SK-N-SH (cell line): ENCODE results near the gene THY1.

Source experiments
- CTCF ChIP-seq: fragments of 200-600 bp; sonication (generic); IDR thresholded peaks from 2 replicates; pipeline ENCODE4 v1.6.1; 2017; ENCODE audit warnings: antibody characterized with exemption, mild to moderate bottlenecking, moderate library complexity
- EP300 ChIP-seq, 2 experiments: IDR thresholded peaks; 2 replicates each; pipeline versions ENCODE4 v1.4.0 to v1.6.1; 2012; ENCODE audit warnings: borderline replicate concordance in 1 of 2, low read depth in 1 of 2, low read length in 1 of 2
- FOSL2 ChIP-seq: IDR thresholded peaks from 2 replicates; pipeline ENCODE4 v1.4.0; 2012; ENCODE audit warnings: low read depth, mild to moderate bottlenecking, moderate library complexity, borderline replicate concordance
- FOXM1 ChIP-seq: IDR thresholded peaks from 2 replicates; pipeline ENCODE4 v1.4.0; 2012; ENCODE audit warnings: low read depth, mild to moderate bottlenecking
- GABPA ChIP-seq: IDR thresholded peaks from 2 replicates; pipeline ENCODE4 v1.4.0; 2012; ENCODE audit warnings: low read depth, mild to moderate bottlenecking
- JUND ChIP-seq: IDR thresholded peaks from 2 replicates; pipeline ENCODE4 v1.4.0; 2012
- MXI1 ChIP-seq: IDR thresholded peaks from 2 replicates; pipeline ENCODE4 v1.6.1; 2012; ENCODE audit warnings: mild to moderate bottlenecking, low read depth, low read length, improper control_type of control experiment
- POLR2AphosphoS5 ChIP-seq: IDR thresholded peaks from 2 replicates; pipeline ENCODE4 v1.6.1; 2012; ENCODE audit warnings: low read depth, low read length
- RAD21 ChIP-seq: IDR thresholded peaks from 2 replicates; pipeline ENCODE4 v1.6.1; 2012; ENCODE audit warnings: mild to moderate bottlenecking, low read length
- SMC3 ChIP-seq: IDR thresholded peaks from 2 replicates; pipeline ENCODE4 v1.6.1; 2012; ENCODE audit warnings: low read depth, low read length, improper control_type of control experiment

DNA sequence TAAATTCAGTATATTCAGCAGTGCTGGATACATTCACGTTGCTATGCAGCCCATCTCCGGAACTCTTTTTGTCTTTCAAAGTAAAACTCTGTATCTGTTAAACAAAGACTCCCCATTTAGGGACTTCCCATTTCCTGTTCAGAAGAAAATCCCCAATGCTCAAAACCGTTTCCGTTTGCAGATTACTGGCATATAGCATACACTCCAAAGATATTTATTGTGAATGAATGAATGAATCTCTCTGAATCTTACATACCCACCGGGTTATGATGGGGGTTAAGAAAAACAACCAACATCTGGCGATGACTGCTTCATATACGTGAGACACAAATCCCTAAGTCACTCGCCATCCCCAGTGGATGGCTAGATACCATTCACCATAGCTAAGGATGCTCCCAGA, 1.6 kb downstream of the THY1 start:
- TF ChIP-seq RAD21: no peak
- TF ChIP-seq POLR2AphosphoS5: no peak
- no peak for TF ChIP-seq JUND
- TF ChIP-seq CTCF: no peak
- TF ChIP-seq SMC3: no peak
- no peak for TF ChIP-seq FOSL2
- TF ChIP-seq FOXM1: no peak
- no peak for TF ChIP-seq GABPA
- no peak for TF ChIP-seq MXI1
- TF ChIP-seq EP300 (IDR thresholded peaks at IDR 0.05; ENCODE audit: borderline replicate concordance in 1 of 2, low read depth in 1 of 2, low read length in 1 of 2): no peak
